ENCODE results near the gene LTBP1. TPM values are rescaled to one million over a fixed set of nuclear protein-coding genes. Genes with fewer than 3 reads are reported as not detected.

The LTBP1 gene
- total and polyA plus RNA-seq, 2 experiments from 2014 or later: 15.7 to 49.8 TPM

- no peak for TF ChIP-seq ZNF462 (CRISPR knock-in tag; IDR thresholded peaks at IDR 0.05)
- no peak for TF ChIP-seq STAT1 (IDR thresholded peaks at IDR 0.05; ENCODE audit: unreplicated experiment)
Observed at GRCh38 chr2:32962690-32963089, 15.9 kb downstream of the LTBP1 start (continued).

- no peaks in the 10 kb centered on the region for H3K4me1 ChIP-seq (ENCODE audit: insufficient read depth)
- no peak overlapping the region for H3K4me3 Mint-ChIP-seq
- peaks cover 2% of the 10 kb centered on the region; the same call in 2 of the 3 replicates for H3K4me1 Mint-ChIP-seq
- no peak overlapping the region for H3K27ac ChIP-seq (ENCODE audit: low read depth)
- H3K4me3 ChIP-seq: no peak overlapping the region
- H3K27me3 ChIP-seq (ENCODE audit: insufficient read depth): no peaks in the 10 kb centered on the region
- no peaks in the 10 kb centered on the region for H3K36me3 ChIP-seq (ENCODE audit: insufficient read depth)
- H3K9me3 Mint-ChIP-seq: peaks cover under 1% of the 10 kb centered on the region; the same call in 2 of the 3 replicates
- H3K27me3 Mint-ChIP-seq (ENCODE audit: insufficient read depth, low read depth, poor library complexity): peaks cover under 1% of the 10 kb centered on the region
- H3K27ac Mint-ChIP-seq: no peak overlapping the region
- no peak overlapping the region for H3K4me2 ChIP-seq
- ATAC-seq (no peak), DNase-seq (ENCODE audit: low spot score) (no peak)
- H4K20me1 ChIP-seq (replicated peaks; ENCODE audit: insufficient read depth): no peaks in the 10 kb centered on the region
- no peaks in the 10 kb centered on the region for H3F3A ChIP-seq (replicated peaks; ENCODE audit: low read depth)
- TF ChIP-seq ZNF331 (CRISPR knock-in tag; IDR thresholded peaks at IDR 0.05; ENCODE audit: low read depth): no peak
- no peak for TF ChIP-seq EZH2 (IDR thresholded peaks at IDR 0.05; ENCODE audit: low read depth, unreplicated experiment)
- TF ChIP-seq, protein P1, sequence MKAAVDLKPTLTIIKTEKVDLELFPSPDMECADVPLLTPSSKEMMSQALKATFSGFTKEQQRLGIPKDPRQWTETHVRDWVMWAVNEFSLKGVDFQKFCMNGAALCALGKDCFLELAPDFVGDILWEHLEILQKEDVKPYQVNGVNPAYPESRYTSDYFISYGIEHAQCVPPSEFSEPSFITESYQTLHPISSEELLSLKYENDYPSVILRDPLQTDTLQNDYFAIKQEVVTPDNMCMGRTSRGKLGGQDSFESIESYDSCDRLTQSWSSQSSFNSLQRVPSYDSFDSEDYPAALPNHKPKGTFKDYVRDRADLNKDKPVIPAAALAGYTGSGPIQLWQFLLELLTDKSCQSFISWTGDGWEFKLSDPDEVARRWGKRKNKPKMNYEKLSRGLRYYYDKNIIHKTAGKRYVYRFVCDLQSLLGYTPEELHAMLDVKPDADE (IDR thresholded peaks at IDR 0.05): no peak
- H3K36me3 Mint-ChIP-seq (ENCODE audit: low read depth): no peaks in the 10 kb centered on the region
- no peaks in the 10 kb centered on the region for H3K9me2 ChIP-seq (ENCODE audit: insufficient read depth)
- no peak overlapping the region for H2AFZ ChIP-seq
- H3K79me2 ChIP-seq (replicated peaks; ENCODE audit: insufficient read depth): no peaks in the 10 kb centered on the region
Observed at GRCh38 chr2:32963941-32964340, 17.2 kb downstream of the LTBP1 start.

Measured in GM23338 (cell line).